KG1 (cell line): Measurements from ENCODE around the gene CTH.
"Not testable (repeated sequence)": the region's sequence is repeated elsewhere in the genome, so short reads cannot be mapped to it uniquely, and the experiment has no call there.

Experiments
- DNase-seq: peaks from one replicate; lab custom pipeline; 2025; lab: John Stamatoyannopoulos, UW

Gene CTH

GRCh38 chr1:70455291-70455690 is 44.2 kb downstream of the CTH start:
- DNase-seq, result no peak

- no peak for DNase-seq
Observed at GRCh38 chr1:70458131-70458530, 47.1 kb downstream of the CTH start.

DNA sequence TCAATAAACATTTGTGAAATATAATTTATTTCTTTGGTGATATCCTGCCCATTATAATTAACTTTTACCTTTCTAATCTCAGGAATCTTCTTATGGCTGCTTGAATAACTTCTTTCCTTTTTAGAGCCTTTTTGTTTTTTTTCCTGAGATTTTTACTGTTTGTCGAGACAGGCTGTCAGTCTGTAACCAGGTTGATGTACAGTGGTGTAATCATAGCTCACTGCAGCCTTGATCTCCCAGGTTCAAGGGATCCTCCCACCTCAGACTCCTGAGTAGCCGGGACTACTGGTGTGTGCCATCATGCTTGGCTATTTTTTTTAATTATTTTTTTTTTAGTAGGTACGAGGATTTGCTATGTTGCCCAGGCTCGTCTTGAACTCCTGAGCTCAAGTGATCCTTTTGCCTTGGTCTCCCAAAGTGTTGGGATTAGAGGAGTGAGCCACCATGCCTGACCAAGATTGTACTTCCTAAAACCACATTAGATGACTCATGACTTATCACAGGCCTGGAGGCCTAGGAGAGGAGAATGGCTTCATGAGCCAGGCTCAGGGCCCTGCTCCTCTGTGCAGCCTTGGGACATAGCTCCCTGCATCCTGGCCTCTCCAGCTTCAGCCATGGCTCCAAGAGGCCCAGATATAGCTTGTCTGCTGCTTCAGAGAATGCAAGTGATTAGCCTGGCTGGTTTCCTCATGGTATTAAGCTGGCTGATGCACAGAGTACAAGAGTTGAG is 48.6 kb downstream of the CTH start:
- DNase-seq, result no peak

GRCh38 chr1:70460740-70461713 is 50.0 kb downstream of the CTH start:
- not testable (repeated sequence) for DNase-seq

DNA sequence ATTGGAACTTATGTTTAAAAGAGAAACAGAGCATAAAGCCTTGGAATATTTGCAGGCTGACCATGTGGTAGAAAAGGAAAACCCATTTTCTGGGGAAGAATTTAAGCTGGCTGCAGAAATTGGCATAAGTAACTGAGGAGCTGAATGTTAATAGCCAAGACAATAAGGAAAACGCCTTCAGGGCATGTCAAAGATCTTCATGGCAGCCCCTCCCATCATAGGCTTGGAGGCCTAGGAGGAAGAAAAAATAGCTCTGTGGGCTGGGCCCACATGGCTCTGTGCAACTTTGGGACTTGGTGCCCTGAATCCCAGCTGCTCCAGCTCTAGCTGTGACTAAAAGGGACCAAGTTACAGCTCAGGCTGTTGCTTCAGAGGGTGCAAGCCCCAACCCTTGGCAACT is 51.5 kb downstream of the CTH start:
- no peak for DNase-seq

DNA sequence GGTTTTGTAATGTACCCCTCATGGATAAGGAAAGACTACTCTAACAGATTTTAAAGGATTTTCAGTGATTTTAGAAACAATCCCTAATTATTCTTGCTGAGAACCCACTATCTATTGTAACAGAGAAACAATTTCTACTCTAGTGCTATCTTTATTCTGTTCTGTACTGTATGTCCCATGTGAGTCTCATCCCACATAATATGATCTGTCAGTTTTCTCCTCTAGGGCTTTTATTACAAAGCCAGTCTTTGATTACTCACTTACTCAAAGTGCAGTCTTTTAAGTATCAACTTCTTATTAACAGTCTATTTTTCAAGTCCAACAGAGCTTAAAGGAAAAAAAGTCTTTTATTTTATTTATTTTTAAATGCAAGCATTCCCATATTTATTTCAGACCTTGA is 54.8 kb downstream of the CTH start:
- DNase-seq, result no peak

DNA sequence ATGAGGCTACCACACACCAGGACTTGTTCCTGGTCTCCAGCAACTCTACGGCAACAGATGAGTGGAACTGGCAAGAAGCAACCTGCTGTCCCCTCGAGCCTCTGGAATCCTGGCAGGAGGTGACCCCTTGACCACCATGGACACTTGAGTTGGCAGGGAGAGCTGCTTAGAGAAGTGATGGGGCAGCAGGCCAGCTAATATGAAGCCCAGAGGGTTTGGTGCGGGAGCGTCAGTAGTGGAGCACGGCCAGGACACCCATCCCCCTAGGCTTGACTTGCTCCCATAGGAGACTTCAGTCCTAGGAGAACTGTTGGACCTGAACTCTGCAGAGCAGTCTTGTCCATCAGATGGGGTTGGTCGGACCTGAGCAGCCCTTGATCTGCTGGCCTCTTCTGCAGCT is 56.5 kb downstream of the CTH start:
- DNase-seq, result no peak

- DNase-seq, result no peak
Observed at GRCh38 chr1:70468180-70468579, 57.1 kb downstream of the CTH start.

DNA sequence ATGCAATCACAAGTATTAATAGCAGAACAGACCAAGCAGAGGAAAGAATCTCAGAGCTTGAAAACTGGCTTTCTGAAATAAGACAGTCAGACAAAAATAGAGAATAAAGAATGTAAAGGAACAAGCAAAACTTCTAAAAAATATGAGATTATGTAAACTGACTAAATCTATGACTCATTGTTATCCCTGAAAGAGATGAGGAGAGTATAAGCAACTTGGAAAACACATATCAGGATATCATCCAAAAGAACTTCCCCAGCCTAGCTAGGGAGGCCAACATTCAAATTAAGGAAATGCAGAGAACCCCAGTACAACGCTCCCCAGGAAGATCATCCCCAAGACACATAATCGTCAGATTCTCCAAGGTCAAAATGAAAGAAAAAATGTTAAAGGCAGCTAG is 58.1 kb downstream of the CTH start:
- DNase-seq, result not testable (repeated sequence)

DNA sequence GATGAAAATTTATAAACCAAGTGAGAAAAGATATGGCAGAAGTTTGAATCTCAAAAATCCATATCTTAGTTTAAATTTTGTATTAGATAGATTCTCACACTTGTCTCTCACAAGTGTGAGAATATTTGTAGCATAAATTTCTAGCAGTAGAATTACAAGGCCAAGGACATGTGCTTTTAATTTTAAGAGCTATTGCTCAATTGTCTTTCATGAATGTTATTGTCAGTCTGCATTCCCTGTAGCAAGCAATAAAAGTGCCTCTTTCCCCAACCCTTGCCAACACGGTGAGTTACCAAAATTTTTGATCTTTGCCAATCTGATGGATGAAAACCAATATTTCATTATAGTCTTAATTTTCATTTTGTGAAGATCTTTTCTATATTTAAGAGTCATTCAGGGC is 64.0 kb downstream of the CTH start:
- no peak for DNase-seq

GRCh38 chr1:70477090-70477489 is 66.0 kb downstream of the CTH start:
- no peak for DNase-seq

GRCh38 chr1:70477905-70478304 is 66.8 kb downstream of the CTH start:
- not testable (repeated sequence) for DNase-seq

DNA sequence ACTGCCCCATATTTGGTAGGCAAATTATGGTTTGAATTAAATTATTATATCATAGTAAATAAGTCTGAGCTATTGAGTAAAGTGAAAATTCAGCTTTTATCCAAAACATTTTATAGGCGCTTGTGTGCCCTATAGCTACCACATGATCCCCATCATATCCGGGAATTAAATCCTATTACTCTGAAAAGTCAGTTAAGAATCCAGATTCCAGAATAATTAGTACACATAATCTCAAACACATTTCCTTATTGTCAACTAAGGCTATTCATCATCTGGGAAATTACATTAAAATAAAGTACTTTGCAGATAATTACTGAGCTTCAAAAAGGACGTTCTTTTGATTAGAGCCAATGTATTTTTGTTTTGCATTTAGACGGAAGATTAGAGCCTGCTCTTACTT is 72.3 kb downstream of the CTH start:
- DNase-seq, result no peak

- no peak for DNase-seq
Observed at GRCh38 chr1:70485624-70486023, 74.6 kb downstream of the CTH start.

GRCh38 chr1:70486676-70487458 is 75.8 kb downstream of the CTH start:
- no peak for DNase-seq

- DNase-seq, result no peak
Observed at GRCh38 chr1:70487459-70487815, 76.4 kb downstream of the CTH start.

DNA sequence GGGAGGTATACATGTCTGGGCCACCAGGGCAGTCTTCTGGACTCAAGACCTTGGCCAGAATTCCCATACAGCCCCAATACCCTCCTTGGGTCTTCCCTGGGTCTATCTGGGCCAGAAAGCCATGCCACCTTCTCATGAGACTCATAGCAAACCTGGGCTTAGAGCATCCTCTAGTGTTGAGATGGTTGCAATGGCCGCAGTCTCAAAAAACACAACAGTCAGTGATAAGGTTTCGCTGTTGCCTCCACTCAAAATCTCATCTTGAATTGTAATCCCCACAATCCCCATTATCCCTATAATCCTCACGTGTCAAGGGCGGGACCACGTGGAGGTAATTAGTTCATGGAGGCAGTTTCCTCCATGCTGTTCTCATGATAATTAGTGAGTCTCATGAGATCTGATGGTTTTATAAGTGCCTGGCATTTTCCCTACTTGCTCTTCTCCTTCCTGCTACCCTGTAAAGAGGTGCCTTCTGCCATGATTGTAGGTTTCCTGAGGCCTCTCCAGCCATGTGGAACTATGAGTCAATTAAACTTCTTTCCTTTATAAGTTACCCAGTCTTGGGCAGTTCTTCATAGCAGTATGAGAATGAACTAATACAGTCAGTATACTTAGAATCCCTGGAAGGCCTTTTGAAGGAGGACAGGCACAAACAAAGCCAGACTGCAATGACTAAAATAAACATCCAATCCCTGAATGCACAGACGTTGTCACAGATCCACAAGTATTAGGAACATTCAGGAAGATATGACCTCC is 77.0 kb downstream of the CTH start:
- no peak for DNase-seq
